Stimulated activated CD4-positive, alpha-beta T cell treated with anti-CD3 and anti-CD28 coated beads, Interleukin-1b, Interleukin-23, amount 100 ng/mL, for 1 hour (primary cell): ENCODE measurements around the gene SNTG2.

Experiments
- DNase-seq, 2 donors: peaks; one replicate each; pipeline ENCODE4 v3.0.0-alpha.2; 2020; ENCODE audit warnings: low read depth in 2 of 2

The SNTG2 gene

DNA sequence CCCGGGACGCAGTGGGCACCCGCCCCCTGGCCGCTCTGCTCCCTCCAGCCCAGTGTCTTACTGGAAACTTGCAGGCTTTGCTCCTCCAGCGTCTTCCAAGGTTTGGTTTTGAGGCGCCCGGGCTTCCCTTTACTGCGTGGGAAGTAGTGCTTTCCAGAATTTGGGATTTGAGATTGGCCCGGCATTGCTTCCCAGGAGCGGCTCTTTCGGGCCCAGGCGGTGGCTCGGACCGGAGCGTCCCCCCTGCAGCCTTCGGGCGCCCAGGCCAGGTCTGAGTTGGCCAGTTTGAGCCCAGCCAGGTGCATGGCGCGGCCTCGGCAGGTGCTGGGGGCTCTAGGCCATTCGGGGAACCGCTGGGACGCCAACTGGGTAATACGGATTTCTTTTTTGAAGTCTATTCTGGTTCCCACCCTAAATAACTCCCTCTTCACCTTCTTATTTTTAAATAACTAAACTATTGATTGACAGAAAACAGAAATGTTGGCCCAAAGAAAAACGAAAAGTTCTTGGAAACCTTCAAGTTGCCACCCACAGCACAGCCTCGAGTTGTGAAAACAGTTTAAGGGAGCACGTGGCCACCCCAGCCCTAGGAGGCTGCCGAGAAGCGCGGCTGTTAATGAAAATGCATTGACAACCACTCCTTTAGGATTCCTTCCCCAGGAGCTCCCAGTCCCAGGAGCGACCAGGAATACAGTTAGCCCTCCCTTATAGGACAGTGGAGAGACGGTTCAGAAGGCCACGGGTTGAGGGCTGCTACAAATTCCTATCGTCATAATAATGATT, 766 bp downstream of the SNTG2 start:
- DNase-seq = no peak

DNA sequence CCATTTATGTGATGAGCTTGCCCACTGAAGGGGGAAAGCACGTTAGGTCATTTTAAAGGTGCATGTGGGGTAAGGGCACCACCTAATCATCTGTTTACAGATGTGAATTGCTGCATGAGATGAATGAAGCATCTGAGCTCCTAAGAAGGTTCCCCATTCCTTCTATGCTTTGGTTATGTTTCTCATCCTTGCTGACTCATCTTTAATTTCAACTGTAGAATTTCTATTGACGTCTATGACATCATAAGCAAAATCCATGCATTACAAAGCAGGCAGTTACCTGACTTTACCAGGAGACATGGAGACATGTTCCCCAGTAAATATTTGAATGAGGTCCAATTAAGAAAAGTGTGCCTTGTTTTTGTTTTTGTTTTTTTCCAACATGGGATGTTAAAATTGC, 2.8 kb downstream of the SNTG2 start:
- DNase-seq = no peak

- no peak for DNase-seq
Measured at GRCh38 chr2:953975-954686, 3.5 kb downstream of the SNTG2 start.

- no peak for DNase-seq
Measured at GRCh38 chr2:954687-955000, 4.0 kb downstream of the SNTG2 start.

GRCh38 chr2:955829-956731, 5.4 kb downstream of the SNTG2 start:
- no peak for DNase-seq

- no peak for DNase-seq
Measured at GRCh38 chr2:959457-959856, 8.8 kb downstream of the SNTG2 start.

GRCh38 chr2:960061-960736, 9.6 kb downstream of the SNTG2 start:
- DNase-seq = no peak

DNA sequence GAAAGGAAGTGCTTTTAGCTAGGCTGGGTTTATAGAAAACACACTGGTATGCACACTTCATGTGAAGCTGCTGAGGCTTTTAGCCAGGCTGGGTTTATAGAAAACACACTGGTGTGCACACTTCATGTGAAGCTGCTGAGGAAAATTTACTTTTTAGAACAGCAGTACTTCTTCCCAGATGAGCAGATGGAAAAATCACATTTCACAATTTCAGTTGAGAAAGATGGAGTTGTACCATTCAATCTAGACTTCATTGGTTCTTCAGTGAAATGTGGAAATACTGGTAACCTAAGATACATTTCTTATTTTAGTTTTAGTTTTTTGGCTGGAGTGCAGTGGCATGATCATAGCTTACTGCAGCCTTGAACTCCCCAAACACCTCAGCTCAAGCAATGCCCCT, 11.1 kb downstream of the SNTG2 start:
- no peak for DNase-seq

- no peak for DNase-seq
Measured at GRCh38 chr2:963876-964275, 13.2 kb downstream of the SNTG2 start.

DNA sequence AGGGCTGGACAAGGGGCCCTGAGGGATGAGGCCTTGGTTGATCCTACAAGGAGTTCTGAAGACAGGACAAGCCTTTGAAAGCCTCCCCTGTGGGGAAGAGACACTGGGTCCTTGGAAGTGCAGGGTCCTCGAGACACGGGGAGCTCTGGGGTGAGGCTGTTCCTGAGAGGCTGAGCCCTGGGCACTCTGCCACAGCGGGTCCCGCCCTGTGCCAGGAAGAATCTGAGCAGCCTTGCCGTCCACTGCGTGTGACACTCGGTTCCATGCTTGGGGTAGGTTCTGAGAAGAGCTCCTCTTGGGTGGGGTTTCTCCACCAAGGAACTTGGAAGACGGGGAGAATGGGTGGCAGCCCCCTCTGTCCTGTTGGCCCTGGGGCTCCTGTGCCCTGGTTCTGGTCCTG, 13.9 kb downstream of the SNTG2 start:
- no peak for DNase-seq

DNA sequence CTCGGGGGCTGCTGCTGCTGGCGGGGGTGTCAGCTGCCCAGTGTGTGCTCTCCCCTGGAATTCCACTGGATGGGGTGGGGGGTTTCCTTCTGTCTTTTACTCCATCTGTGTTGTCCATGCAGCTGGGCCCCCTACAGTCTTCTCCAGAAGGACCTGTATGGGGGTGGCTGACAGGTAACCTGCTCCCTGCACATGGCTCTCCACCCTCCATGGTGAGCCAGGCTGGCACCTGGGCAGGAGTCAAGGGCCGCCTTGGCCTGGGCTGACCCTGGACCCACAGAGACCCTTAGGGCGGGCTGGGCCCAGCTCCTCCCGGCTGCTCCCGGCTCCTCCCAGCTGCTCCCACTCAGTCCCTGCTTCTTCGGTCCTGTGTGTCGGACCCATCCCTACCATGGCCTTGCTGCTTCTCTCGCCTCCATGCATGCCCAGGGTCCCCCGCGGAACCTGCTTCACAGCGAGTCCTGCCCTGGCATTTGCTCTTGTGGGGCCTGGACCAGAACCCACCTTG, 15.0 kb downstream of the SNTG2 start:
- no peak for DNase-seq

DNA sequence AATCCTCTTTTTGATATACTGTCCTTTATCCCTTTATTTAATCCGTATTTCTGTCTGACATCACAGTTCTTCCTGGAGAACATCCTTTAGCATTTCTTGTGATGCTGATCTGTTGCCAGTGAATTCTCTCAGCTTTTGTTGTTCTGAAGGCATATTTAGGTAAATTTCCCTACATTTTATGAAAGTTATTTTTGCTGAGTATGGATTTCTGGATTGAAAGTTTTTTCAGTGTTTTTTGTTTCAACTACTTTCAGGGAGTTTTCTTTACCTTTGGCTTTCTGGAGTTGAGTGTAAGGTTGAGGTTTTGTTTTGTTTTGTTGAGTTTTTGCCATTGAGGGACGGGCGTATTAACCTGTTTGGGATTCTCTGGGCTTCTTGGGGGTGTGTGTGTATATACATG, 22.5 kb downstream of the SNTG2 start:
- DNase-seq = no peak

DNA sequence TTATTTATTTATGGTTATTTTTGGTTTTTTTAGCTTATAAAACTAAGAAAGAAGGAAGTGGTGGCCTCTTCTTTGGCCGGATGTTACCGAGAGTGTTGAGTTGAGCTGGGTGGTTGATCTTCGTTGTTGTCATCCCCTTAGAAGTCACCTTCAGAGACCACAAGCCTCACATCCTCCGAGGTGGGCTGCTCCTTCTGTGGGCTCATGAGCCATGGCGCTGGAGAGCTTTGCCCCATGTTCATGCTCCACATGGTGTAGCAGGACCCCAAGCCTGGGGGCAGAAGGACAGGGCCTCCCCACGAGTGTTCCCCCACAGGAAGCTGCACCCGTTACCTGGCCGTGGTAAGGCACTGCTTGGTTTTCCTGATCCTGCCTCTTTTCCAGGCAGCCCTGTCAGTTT, 23.4 kb downstream of the SNTG2 start:
- no peak for DNase-seq

- DNase-seq = no peak
Measured at GRCh38 chr2:974502-974901, 23.9 kb downstream of the SNTG2 start.

DNA sequence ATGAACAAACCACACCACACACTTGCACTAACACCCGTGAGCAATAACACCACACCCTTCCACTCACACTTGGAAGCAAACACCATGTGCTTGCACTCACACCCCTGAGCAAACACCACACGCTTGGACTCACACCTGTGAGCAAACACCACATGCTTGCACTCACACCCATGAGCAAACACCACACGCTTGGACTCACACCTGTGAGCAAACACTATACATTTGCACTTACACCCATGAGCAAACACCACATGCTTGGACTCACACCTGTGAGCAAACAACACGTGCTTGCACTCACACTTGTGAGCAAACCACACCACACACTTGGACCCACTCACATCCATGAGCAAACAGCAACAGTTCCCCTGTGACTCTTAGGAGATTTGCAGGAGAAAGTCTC, 24.4 kb downstream of the SNTG2 start:
- no peak for DNase-seq

DNA sequence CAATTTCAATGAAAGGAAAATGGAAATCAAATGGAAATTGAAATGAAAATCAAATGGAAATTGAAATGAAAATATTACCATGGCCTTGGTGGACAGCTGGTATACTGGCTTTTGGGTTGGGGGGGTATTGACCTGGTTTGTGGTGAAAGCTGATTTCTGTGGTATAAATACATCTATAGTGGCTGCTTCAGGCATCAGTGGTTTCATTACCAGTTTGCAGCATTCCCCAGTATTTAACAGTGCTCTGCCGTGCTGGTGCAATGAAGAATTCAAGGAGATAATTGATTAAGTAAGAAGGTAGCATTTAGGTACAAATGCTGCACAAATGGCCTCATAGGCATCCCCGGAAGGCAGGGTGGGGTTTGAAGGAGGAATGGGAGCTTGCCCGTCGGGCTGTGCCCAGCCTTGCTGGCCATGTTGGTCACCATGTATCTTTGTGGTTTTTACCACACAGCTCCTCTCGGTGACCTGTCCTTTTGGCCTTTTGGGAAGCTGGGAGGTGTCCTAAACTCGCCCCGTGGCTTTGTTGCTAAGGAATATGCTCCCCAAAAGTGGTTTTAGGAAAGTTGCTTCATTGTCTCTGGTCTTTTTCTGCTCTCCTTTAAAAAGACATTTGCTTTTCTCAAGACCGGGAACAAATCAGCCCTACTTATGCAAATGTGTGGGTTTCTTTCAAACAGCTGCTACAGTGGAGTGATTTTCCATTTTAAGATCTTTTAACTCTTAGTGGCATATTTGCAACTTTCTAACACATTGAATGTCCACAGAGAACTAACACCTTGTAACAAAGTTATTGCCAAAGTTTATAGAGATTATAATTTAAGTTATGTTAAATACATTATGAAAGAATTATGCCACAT, 28.6 kb downstream of the SNTG2 start:
- DNase-seq = no peak

DNA sequence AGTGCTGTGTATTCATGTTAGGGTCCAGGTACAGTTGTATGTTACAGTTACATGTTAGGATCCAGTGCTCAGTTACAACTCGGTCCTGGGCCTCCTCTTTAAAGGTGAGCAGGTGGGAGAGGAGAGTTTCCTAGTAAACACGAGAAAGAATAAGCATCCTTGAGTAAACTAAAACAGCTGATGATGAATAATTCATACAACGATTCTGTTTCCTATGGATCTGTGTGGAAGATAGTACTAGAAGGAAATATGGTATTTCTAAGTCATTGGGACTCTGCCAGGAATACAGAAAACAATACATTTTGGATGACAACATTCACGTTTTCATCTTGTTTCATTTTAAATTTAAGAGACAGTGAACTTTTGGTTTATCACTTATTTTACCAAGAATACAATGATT, 29.5 kb downstream of the SNTG2 start:
- no peak for DNase-seq

GRCh38 chr2:981258-981657, 30.6 kb downstream of the SNTG2 start:
- DNase-seq = no peak

DNA sequence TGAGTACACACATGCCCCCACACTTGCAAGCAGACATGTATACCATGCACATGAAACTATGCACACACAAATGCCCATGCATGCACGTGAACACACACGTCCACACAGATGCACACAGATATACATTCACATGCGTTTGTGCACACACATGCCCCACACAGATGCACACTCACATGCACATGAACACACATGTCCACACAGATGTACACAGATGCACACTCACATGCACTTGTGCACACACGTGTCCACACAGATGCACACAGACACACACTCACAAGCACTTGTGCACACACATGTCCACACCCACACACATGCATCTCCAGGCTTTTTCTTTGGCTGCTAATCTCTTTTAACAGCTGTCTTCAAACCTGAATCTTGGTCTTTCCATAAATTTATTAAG, 31.1 kb downstream of the SNTG2 start:
- no peak for DNase-seq

DNA sequence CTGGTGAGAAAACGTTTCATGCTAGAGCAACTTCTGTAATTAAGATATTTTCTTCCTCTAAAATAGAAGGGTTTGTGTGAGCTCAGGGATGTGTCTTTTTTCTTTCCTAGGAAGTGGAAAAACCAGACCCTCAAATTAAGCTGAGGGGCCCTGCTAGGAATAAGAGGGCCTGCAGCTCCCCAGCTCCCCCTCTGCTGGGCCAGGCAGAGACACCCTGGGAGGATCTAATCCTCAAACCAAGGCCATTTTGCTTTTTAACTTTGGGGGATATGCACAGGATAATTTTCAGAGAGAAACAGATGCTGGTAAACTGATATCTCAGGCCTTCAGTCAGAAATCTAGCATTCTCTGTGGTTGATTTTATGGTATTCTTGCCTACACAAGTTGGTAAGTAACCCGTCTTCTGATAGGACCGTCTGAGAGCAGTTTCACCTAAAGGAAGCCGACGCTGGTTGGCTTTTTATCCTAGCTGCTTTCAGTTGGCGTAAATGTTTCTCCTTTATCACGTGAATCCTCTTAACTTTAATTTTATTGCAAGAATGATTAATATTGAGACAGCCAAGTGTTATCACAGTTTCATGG, 34.8 kb downstream of the SNTG2 start:
- no peak for DNase-seq

DNA sequence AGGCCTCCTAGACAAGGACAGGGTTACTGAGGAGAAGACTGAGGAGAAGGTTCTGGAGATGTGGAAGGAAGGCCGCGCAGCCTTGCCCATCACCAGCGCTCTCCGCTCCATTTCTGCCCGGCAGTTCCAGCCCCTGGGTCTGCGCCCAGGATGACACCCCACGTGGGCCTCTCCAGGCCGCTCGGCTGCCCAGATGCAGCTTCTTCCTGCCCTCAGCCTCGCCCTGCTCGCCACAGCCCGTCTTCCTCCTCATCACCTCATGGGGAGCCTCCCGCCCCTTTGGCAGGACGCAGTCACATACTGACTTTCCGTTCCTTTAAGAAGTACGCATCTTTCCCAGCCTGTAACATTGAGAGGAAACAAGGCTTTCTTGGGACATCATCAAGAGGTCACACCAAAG, 37.1 kb downstream of the SNTG2 start:
- no peak for DNase-seq
